Measurements from ENCODE around the gene AGBL4.

The AGBL4 gene

DNA sequence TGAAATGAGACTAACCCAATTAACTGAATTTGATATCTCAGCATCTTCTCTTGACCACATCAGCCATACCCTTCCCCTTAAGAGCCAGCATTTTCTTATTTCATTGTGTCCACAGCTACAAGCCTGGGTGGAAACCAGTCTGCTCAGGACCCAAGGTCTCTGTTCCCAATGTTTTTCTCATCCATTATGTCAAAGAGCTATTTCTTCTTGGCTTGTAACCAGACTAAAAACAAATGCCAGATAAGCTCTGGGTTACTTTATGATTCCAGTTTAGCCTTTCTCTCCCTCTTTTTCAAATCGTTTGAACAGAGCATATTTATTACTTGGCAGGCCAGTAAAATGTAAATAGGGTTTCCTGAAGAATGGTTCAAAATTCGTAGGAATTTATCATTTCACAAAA is 1442.5 kb downstream of the AGBL4 start:
- H3K27ac ChIP-seq: no peak overlapping the region
- TF ChIP-seq, protein P1, sequence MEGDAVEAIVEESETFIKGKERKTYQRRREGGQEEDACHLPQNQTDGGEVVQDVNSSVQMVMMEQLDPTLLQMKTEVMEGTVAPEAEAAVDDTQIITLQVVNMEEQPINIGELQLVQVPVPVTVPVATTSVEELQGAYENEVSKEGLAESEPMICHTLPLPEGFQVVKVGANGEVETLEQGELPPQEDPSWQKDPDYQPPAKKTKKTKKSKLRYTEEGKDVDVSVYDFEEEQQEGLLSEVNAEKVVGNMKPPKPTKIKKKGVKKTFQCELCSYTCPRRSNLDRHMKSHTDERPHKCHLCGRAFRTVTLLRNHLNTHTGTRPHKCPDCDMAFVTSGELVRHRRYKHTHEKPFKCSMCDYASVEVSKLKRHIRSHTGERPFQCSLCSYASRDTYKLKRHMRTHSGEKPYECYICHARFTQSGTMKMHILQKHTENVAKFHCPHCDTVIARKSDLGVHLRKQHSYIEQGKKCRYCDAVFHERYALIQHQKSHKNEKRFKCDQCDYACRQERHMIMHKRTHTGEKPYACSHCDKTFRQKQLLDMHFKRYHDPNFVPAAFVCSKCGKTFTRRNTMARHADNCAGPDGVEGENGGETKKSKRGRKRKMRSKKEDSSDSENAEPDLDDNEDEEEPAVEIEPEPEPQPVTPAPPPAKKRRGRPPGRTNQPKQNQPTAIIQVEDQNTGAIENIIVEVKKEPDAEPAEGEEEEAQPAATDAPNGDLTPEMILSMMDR (conservative IDR thresholded peaks at IDR 0.05): no peak

DNA sequence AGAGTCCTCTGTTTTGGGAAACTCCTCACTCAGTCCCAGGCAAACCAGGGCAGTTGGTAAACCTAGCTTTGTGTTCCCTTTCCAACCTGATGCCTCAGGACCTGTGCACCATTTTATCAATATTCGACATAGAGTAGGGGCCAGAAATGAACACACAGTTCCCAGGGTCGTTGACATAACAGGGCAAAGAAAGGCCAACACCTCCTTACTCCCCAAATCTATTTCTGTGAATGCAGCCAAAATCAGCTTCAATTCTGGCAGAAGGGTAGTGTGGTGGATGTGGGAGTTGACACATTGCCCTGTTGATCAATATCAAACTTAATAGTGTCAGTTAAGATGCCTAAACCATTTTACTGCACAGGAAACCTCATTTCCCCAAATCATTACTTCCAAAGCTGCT is 1447.2 kb downstream of the AGBL4 start:
- H3K27ac ChIP-seq: no peak overlapping the region
- TF ChIP-seq, protein P1 (conservative IDR thresholded peaks at IDR 0.05): no peak

DNA sequence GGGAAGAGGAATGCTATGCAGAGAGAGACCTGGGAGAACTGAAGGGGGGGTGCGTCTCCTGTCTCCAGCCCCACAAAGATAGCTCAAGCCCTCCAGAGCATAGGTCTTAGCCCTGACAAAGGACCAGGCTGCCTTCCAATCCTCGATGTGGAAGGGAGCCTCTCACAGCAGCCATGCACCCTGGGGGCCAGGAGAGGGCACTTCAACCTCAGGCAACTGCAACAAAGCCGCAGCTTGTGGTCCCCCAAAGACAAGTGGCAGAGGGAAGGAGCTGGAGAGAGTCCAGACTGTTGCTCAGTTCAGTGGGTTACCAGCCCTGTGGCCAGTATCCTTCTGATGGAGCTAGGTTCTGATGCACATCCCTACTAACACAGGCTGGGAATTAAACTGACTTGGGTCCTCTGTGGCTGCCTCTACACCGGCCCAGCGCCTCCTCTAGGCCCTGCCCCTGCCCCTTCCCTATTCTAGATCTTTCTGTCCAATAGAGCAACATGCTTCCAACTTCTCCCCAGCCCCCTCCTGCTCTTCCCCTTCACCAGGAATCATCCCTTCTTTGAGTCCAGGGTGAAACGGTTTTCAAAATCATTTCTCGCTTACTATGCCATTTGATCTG is 1451.0 kb downstream of the AGBL4 start:
- TF ChIP-seq, protein P1 (conservative IDR thresholded peaks at IDR 0.05): peak; percentile 87
- H3K27ac ChIP-seq: no peak overlapping the region

DNA sequence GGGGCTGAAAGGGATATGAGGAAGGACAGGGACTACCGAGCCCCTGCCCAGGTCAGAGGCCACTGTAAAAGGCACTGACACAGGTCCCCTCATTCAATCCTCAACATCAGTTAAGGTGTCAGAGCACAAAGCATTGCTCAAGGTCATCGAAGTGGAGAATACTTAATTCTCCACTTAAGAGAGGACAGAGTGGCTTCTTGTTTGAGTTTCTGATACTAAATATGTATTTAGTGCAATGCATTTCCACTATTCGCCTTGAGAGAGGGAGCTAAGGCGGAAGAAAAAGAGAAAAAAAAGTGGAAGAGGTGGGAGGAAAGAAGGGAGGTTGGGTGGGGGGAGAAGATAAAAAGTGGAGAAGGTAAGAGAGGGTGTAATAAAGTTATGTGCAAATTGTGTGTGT is 1451.6 kb downstream of the AGBL4 start:
- TF ChIP-seq, protein P1 (conservative IDR thresholded peaks at IDR 0.05): no peak

DNA sequence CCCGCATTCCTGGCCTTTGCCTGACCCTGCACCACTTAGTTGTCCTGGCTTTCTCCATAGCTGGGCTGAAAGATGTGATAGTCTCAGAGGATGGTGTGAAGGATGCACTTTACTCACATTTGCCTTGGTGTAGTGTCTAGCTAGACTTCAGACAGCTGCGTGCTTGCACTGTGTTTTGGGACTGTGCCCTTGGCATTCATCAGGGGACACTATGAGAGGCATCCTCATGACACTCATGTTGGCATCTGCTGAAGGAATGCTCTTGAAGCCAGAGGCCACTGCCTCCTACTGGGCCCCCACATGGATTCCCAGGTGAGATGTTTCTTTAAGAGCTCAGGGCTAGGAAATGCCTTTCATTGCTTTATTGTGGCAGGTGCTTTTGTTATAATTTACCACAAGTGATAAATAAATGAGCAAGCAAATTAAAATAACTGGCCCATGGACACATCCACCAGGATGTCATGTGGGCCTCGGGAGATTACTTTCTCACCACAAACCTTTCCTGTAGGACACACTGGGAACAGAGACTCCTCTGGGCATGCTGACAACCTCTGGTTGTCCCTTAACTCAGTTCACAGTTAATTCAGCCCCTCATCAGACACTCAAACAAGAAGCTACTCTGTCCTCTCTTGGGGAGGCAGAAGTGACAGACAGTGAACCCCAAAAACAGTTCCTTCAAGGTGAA is 1452.3 kb downstream of the AGBL4 start:
- TF ChIP-seq, protein P1 (conservative IDR thresholded peaks at IDR 0.05): no peak
- no peak overlapping the region for H3K27ac ChIP-seq

More for the DNA sequence above, 1451.6 kb downstream of the AGBL4 start:
- no peak overlapping the region for H3K27ac ChIP-seq

DNA sequence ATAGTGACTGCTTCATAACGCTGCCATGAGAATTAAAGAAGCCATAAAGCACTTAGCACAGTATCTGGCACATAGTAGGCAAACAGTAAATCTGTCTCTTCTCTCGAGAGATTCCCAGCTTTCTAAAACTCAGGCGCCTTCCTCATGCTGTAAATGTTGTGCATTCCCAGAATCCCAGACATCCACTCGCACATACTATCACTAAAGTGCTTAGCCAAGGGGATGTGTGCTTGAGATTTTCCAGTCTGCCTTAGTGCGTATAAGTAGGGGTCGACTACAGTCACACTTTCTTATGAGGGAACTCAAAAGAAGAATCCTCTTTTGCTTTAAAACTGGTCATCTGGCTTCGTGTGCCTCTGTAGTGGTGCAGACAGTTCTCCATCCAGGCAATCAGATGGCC is 1453.2 kb downstream of the AGBL4 start:
- H3K27ac ChIP-seq: no peak overlapping the region
- TF ChIP-seq, protein P1 (conservative IDR thresholded peaks at IDR 0.05): no peak

DNA sequence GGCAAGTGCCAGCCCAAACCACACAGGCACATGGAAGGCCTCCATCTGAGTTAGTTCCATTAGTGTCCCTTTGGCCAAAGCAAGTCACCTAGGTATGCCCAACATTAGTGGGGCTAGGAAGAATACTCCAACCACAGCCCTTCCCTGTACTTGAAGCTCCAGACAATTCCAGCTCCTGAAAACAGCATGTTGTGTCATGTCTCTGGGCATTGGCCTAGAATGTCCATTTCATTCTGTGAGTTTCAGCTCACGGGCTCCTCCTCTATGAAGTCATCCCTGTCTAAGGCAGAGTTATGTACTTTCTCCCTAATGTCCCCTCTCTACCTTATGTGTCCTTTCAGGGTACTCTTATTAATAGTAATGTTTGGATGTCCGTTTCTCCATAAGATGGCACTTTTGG is 1455.3 kb downstream of the AGBL4 start:
- H3K27ac ChIP-seq: no peak overlapping the region
- TF ChIP-seq, protein P1 (conservative IDR thresholded peaks at IDR 0.05): no peak
